Activated CD8-positive, alpha-beta T cell treated with anti-CD3 and anti-CD28 coated beads for 36 hours (primary cell): ENCODE data around the gene HS3ST6. TPM values are rescaled to one million over a fixed set of nuclear protein-coding genes. Genes with fewer than 3 reads are reported as not detected.
"Not testable (repeated sequence)": the region's sequence is repeated elsewhere in the genome, so short reads cannot be mapped to it uniquely, and the experiment has no call there.

Source experiments
- ATAC-seq: fragments of 200-7000 bp; cut with Tn5 transposase; one replicate; pipeline ENCODE4 v1.10.0; 2021; ENCODE audit warnings: mild to moderate bottlenecking, moderate library complexity
- CTCF ChIA-PET: fragments of 350-600 bp; sonication (Branson Sonifier 250); formaldehyde crosslinking; loops from one replicate; lab custom pipeline; 2021; ENCODE audit warnings: antibody characterized with exemption; lab: Charles Lee
- POLR2A ChIA-PET: fragments of 350-600 bp; sonication (Branson Sonifier 250); formaldehyde crosslinking; loops from one replicate; lab custom pipeline; 2021; ENCODE audit warnings: antibody characterized with exemption; lab: Charles Lee
- DNase-seq: peaks from one replicate; pipeline ENCODE4 v3.0.0-alpha.2; 2020
- H3K27ac Mint-ChIP-seq: one replicate; pipeline ENCODE4 v1.8.0; 2021; ENCODE audit warnings: mild to moderate bottlenecking, mixed read lengths
- H3K27me3 Mint-ChIP-seq: one replicate; pipeline ENCODE4 v1.8.0; 2021; ENCODE audit warnings: mixed read lengths
- H3K36me3 Mint-ChIP-seq: one replicate; pipeline ENCODE4 v1.8.0; 2021; ENCODE audit warnings: low read depth, mixed read lengths
- H3K4me1 Mint-ChIP-seq: one replicate; pipeline ENCODE4 v1.8.0; 2021; ENCODE audit warnings: low read depth, mixed read lengths
- H3K4me3 Mint-ChIP-seq: one replicate; pipeline ENCODE4 v1.8.0; 2021; ENCODE audit warnings: mild to moderate bottlenecking, moderate library complexity, mixed read lengths
- H3K9me3 Mint-ChIP-seq: one replicate; pipeline ENCODE4 v1.8.0; 2021; ENCODE audit warnings: mixed read lengths
- CTCF ChIP-seq: fragments of 200-600 bp; IDR thresholded peaks from one replicate; pipeline ENCODE4 v1.8.0; 2022; ENCODE audit warnings: antibody characterized with exemption, mild to moderate bottlenecking
- intact Hi-C: fragments of 100-400 bp; cut with micrococcal nuclease; formaldehyde crosslinking; loops from one replicate; pipeline ENCODE4 v1.10.0; 2022
- total RNA-seq, 2 experiments: library from RNA; stranded (reverse); gene quantifications; one replicate each; pipeline ENCODE4 v1.2.3, GENCODE V29; 2021

Gene HS3ST6
- total RNA-seq, 2 experiments from 2014 or later, result not detected

GRCh38 chr16:1923299-1924034 is 5.3 kb upstream of the HS3ST6 start:
- H3K4me3 Mint-ChIP-seq, result no peak overlapping the region
- no peaks in the 10 kb centered on the region for H3K4me1 Mint-ChIP-seq
- POLR2A ChIA-PET, result no interaction called here
- intact Hi-C loops, result no loop called here
- peaks cover 31% of the 10 kb centered on the region for H3K27me3 Mint-ChIP-seq
- no peak overlapping the region for H3K27ac Mint-ChIP-seq
- CTCF ChIA-PET, result interaction anchor here (0.6 to 1.4 kb wide), 5 partner anchors 44 to 110 kb away, joined by 3 to 6 read pairs (median 3); no protein-coding TSS in a partner anchor
- peak; percentile 43 for DNase-seq
- H3K36me3 Mint-ChIP-seq, result no peaks in the 10 kb centered on the region
- TF ChIP-seq CTCF, result peak; percentile 49
- no peaks in the 10 kb centered on the region for H3K9me3 Mint-ChIP-seq
- peak; percentile 43 for ATAC-seq

- DNase-seq (no peak), ATAC-seq (no peak)
- intact Hi-C loops, result no loop called here
- H3K27ac Mint-ChIP-seq, result no peak overlapping the region
- TF ChIP-seq CTCF, result no peak
- H3K27me3 Mint-ChIP-seq, result peaks cover 32% of the 10 kb centered on the region
- H3K4me3 Mint-ChIP-seq, result no peak overlapping the region
- H3K9me3 Mint-ChIP-seq, result no peaks in the 10 kb centered on the region
- no peaks in the 10 kb centered on the region for H3K4me1 Mint-ChIP-seq
- POLR2A ChIA-PET, result no interaction called here
- H3K36me3 Mint-ChIP-seq, result no peaks in the 10 kb centered on the region
- CTCF ChIA-PET, result no interaction called here
Measured at GRCh38 chr16:1922357-1922756, 4.1 kb upstream of the HS3ST6 start.

- POLR2A ChIA-PET, result interaction anchor here (1.0 kb wide), 1 partner anchor 40 kb away, joined by 3 read pairs; no protein-coding TSS in a partner anchor
- Mint-ChIP-seq H3K36me3 (no peaks in the 10 kb centered on the region), H3K27me3 (peaks cover 45% of the 10 kb centered on the region), H3K4me3 (no peak overlapping the region), H3K27ac (no peak overlapping the region), H3K9me3 (no peaks in the 10 kb centered on the region), H3K4me1 (no peaks in the 10 kb centered on the region)
- intact Hi-C loops, result no loop called here
- peak; percentile 84 for ATAC-seq
- DNase-seq, result peak; percentile 60
- CTCF ChIA-PET, result interaction anchor here (2.5 kb wide), 1 partner anchor 8 kb away, joined by 10 read pairs; no protein-coding TSS in a partner anchor
- no peak for TF ChIP-seq CTCF
Measured at GRCh38 chr16:1920727-1921171, 2.5 kb upstream of the HS3ST6 start.

- intact Hi-C loops, H3K27ac Mint-ChIP-seq, H3K4me3 Mint-ChIP-seq, H3K36me3 Mint-ChIP-seq, H3K4me1 Mint-ChIP-seq, POLR2A ChIA-PET, DNase-seq, H3K9me3 Mint-ChIP-seq, ATAC-seq: not testable (repeated sequence)
- CTCF ChIA-PET, result interaction anchor here (2.5 kb wide), 1 partner anchor 9 kb away, joined by 10 read pairs; no protein-coding TSS in a partner anchor
- H3K27me3 Mint-ChIP-seq, result peaks cover 50% of the 10 kb centered on the region
Measured at GRCh38 chr16:1920122-1920521, 1.9 kb upstream of the HS3ST6 start.

- H3K27ac Mint-ChIP-seq, result no peak overlapping the region
- TF ChIP-seq CTCF, result no peak
- intact Hi-C loops, result loop anchor here (5.0 kb wide), 1 partner anchor 57 kb away; no protein-coding TSS in a partner anchor
- H3K4me3 Mint-ChIP-seq, result no peak overlapping the region
- CTCF ChIA-PET, result interaction anchor here (2.5 kb wide), 1 partner anchor 10 kb away, joined by 10 read pairs; no protein-coding TSS in a partner anchor
- no peaks in the 10 kb centered on the region for H3K9me3 Mint-ChIP-seq
- POLR2A ChIA-PET, result no interaction called here
- H3K4me1 Mint-ChIP-seq, result no peaks in the 10 kb centered on the region
- no peaks in the 10 kb centered on the region for H3K36me3 Mint-ChIP-seq
- ATAC-seq (no peak), DNase-seq (no peak)
- H3K27me3 Mint-ChIP-seq, result peaks cover 52% of the 10 kb centered on the region
Measured at GRCh38 chr16:1919327-1919998, 1.2 kb upstream of the HS3ST6 start.
